Measurements from ENCODE around the gene MAP3K5.

Gene MAP3K5

DNA sequence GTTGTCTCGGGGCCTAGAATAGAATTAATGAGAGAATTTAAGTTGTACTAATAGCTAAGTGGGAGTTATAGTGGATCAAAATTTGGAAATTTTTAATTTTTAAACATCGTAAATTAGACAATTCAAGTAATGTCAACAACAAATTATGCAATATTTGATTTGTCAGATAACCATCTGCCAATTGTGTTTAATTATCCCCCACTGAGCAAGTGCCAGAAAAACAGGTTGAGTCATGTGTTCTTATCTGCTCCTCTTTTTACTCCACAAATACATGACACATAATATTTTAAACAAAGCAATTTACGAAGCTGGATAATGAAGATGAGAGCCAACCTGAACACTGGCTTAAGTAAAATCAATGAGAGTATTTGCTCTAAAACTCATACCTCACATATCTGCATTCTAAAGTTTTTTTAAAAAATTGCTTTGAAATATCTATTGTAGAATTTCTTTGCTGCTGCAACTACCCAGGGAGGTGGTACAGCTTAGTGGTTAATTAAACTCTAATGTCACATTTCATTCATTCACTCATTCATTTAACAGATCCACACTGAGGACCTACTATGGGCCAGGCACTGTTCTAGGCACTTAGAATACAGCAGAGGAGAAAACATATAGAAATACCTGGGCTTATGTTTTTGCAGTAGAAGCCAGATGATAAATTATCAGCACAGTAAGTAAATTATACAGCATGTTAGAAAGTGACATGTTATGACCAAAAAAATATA is 184.9 kb downstream of the MAP3K5 start:
- TF ChIP-seq, protein P1, sequence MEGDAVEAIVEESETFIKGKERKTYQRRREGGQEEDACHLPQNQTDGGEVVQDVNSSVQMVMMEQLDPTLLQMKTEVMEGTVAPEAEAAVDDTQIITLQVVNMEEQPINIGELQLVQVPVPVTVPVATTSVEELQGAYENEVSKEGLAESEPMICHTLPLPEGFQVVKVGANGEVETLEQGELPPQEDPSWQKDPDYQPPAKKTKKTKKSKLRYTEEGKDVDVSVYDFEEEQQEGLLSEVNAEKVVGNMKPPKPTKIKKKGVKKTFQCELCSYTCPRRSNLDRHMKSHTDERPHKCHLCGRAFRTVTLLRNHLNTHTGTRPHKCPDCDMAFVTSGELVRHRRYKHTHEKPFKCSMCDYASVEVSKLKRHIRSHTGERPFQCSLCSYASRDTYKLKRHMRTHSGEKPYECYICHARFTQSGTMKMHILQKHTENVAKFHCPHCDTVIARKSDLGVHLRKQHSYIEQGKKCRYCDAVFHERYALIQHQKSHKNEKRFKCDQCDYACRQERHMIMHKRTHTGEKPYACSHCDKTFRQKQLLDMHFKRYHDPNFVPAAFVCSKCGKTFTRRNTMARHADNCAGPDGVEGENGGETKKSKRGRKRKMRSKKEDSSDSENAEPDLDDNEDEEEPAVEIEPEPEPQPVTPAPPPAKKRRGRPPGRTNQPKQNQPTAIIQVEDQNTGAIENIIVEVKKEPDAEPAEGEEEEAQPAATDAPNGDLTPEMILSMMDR (IDR thresholded peaks at IDR 0.05; ENCODE audit: insufficient read depth, low read depth, low read length, missing control alignments): no peak
- H3K4me3 ChIP-seq (ENCODE audit: low read length): no peak overlapping the region
- peak; percentile 74 for DNase-seq (ENCODE audit: low read depth)

DNA sequence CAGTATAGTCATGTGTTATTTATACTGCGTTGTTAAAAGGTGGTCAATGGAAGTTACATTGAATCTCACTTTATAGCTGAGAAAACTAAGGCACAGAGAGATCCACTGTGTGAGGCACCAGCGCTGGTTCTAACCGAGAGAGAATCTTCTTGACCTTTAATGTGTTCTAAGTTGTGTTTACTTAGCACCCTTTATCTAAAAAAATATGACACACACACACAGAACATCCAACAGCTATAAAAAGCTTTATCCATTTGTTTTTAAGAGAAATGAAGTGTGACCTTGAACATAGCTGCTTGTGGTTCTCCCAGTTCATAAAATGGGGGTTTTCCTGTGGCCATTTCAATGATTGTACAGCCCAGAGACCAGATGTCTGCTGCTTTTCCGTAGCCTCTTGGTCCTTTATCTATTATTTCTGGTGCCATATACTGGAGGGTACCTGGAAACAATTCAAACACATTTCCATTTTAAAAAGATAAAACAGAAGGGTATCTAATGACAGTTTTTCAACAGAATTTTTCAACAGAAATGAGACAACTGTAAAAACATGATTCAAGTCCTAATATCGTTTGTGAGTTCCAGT is 187.3 kb downstream of the MAP3K5 start:
- TF ChIP-seq, protein P1 (IDR thresholded peaks at IDR 0.05; ENCODE audit: insufficient read depth, low read depth, low read length, missing control alignments): no peak
- H3K4me3 ChIP-seq (ENCODE audit: low read length): no peak overlapping the region
- no peak for DNase-seq (ENCODE audit: low read depth)

DNA sequence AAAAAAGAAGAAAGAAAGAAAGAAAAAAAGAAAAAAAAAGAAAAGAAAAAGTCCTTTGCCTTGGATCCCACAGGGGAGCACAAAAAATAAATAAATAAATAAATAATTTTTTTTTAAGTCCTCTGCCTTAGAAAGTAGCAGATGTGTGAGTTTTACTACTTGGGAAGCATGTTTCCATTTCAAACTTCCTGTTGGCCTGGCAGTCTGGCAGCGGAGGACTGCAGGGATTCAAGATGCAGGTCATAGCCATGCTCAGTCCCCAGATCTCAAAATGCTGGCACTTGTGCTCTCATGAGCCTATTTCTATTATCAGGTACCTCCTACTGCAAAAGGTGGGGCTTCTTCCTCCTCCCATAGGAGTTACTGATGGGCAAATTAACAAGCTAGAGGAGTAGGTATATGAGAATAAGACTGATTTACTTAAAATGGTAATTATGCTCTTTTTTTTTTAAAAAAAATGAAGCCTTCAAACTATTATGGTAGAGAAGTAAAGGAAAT is 187.9 kb downstream of the MAP3K5 start:
- no peak for DNase-seq (ENCODE audit: low read depth)
- TF ChIP-seq, protein P1 (IDR thresholded peaks at IDR 0.05; ENCODE audit: insufficient read depth, low read depth, low read length, missing control alignments): no peak

DNA sequence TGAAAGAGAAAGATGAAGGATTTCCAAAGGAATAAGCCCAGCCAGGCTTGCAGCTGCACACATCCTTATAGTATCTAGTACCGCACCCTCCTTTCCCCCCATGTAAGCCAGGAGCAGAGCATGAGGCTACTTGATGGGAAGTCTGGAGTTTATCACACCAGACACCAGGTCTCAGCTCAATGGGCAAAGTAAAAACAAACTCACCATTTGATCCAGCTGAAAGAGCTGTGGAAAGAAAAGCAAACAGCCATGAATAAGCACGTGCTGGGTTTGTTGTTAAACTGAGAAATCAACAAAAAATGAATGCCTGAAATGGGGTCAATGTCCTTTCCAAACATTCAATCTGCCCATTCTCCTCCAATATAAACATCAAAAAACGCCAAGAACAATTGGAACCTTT is 191.5 kb downstream of the MAP3K5 start:
- TF ChIP-seq, protein P1 (IDR thresholded peaks at IDR 0.05; ENCODE audit: insufficient read depth, low read depth, low read length, missing control alignments): no peak
- no peak for DNase-seq (ENCODE audit: low read depth)
- no peak overlapping the region for H3K4me3 ChIP-seq (ENCODE audit: low read length)

More for the DNA sequence above, 187.9 kb downstream of the MAP3K5 start:
- no peak overlapping the region for H3K4me3 ChIP-seq (ENCODE audit: low read length)

DNA sequence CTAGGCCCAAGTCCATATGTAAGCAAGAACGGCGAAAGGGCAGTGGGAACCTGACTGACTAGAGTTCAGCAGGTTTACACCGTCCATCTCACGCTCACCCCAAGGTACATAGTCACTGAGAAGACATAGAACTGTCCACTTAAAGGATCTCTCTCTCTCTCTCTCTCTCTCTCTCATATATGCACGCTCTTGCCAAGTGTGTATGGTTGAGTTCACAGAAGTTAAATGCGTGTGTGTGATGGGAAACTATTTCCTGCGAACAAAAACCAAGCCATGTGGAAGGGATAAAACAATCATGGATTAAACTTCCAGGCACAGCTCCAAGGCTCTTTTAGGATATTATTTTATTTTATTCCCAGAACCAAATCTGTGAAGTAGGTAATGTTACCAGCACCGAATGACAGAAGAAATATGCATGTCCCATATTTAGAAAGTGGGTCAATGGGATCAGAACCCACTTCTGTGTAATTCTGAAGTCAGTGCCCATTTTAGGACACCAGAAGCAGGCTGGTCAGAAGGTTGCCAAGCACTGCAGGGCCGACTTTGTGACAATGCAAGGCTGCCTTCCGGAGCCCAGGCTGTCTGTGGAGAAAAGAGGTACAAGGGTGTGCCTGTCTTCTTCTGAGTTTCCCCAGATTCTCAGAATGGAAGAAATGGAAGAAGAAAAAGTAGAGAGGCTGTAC is 192.8 kb downstream of the MAP3K5 start:
- H3K4me3 ChIP-seq (ENCODE audit: low read length): no peak overlapping the region
- TF ChIP-seq, protein P1 (IDR thresholded peaks at IDR 0.05; ENCODE audit: insufficient read depth, low read depth, low read length, missing control alignments): no peak
- no peak for DNase-seq (ENCODE audit: low read depth)

DNA sequence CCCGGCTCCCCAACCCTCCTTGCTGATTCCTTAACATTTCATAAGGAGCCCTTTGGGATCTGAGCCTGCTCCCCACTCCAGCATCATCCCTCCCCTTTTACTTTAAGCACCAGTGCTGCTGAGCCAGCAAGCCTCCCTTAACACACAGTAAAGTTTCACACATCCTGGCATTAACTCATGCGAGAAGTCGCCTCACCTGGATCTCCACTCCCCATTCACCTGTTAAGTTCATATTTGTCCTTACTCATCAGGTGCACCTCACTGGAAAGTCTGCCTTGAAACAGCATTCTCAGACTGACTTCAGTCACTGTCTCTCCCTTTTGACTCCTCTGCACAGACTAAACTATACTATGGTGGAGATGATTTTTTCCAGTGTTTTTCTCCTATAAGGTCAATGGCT is 194.2 kb downstream of the MAP3K5 start:
- H3K4me3 ChIP-seq (ENCODE audit: low read length): no peak overlapping the region
- DNase-seq (ENCODE audit: low read depth): no peak
- TF ChIP-seq, protein P1 (IDR thresholded peaks at IDR 0.05; ENCODE audit: insufficient read depth, low read depth, low read length, missing control alignments): no peak
